ENCODE data around the gene ACSL5. TPM values are rescaled to one million over a fixed set of nuclear protein-coding genes. Genes with fewer than 3 reads are reported as not detected.

Gene ACSL5
- total and polyA plus RNA-seq, 2 of the 4 experiments (the other 2 are of a cell fraction), result 0.87 to 1.3 TPM

GRCh38 chr10:112438356-112438755 is 64.4 kb downstream of the ACSL5 start:
- CTCF ChIA-PET, result interaction anchor here (0.6 kb wide), 1 partner anchor 33 kb away, joined by 4 read pairs; no protein-coding TSS in a partner anchor
- no peak overlapping the region for H4K91ac ChIP-seq (ENCODE audit: insufficient read depth, low read depth, low read length)
- BruUV-seq (replicated peaks), result no TSS peak
- no peak overlapping the region for H3K4me3 ChIP-seq (ENCODE audit: insufficient read depth, low read depth, low read length)
- H2BK20ac ChIP-seq (ENCODE audit: low read depth, low read length), result no peak overlapping the region
- H3K9me3 ChIP-seq (ENCODE audit: control insufficient read depth, insufficient read depth, low read length), result no peaks in the 10 kb centered on the region
- no peaks in the 10 kb centered on the region for H3K9me1 ChIP-seq (ENCODE audit: insufficient read depth, low read length)
- H3K56ac ChIP-seq (ENCODE audit: extremely low read depth, insufficient read depth, low read length), result no peak overlapping the region
- no peak overlapping the region for H3K27ac ChIP-seq (ENCODE audit: insufficient read depth, low read length)
- H2BK15ac ChIP-seq (ENCODE audit: low read depth, low read length), result no peak overlapping the region
- H3K23ac ChIP-seq (ENCODE audit: low read depth, low read length), result no peak overlapping the region
- no peak overlapping the region for H2AFZ ChIP-seq (replicated peaks; ENCODE audit: low read length, poor library complexity)
- intact Hi-C loops (cut with micrococcal nuclease) (loop anchor here (5.0 kb wide), 1 partner anchor 256 kb away; the partner anchor contains the start of gene GPAM), dilution Hi-C loops (cut with HindIII; ENCODE audit: low sequenced_read_pairs, unreplicated experiment) (no loop called here), in situ Hi-C loops (cut with MboI; ENCODE audit: low sequenced_read_pairs) (no loop called here)
- no peak overlapping the region for H3K9ac ChIP-seq (ENCODE audit: low read depth, low read length)
- no CpG with 5 or more reads among the region's 4 CpGs for WGBS, 2 experiments (ENCODE audit: extremely low coverage in 2 of 2, insufficient read length in 1 of 2)
- no peak overlapping the region for H3K18ac ChIP-seq (ENCODE audit: low read depth, low read length)
- no peak overlapping the region for H2BK5ac ChIP-seq (ENCODE audit: low read depth, low read length, poor library complexity, severe bottlenecking)
- no peak overlapping the region for H2BK120ac ChIP-seq (ENCODE audit: low read depth, low read length)
- H3K4ac ChIP-seq (ENCODE audit: low read depth, low read length), result no peak overlapping the region
- H4K5ac ChIP-seq (ENCODE audit: low read depth, low read length), result no peak overlapping the region
- H3K4me2 ChIP-seq (ENCODE audit: low read depth, low read length), result no peak overlapping the region
- H3K79me1 ChIP-seq (ENCODE audit: low read depth in 1 of 2, low read length in 2 of 2), result no peaks in the 10 kb centered on the region
- no peaks in the 10 kb centered on the region for H3K27me3 ChIP-seq (ENCODE audit: control insufficient read depth, insufficient read depth, low read length)
- H2AK9ac ChIP-seq (replicated peaks; ENCODE audit: low read depth, low read length, poor library complexity), result no peak overlapping the region
- TF ChIP-seq MXI1 (IDR thresholded peaks at IDR 0.05; ENCODE audit: borderline replicate concordance, low read depth, low read length), result no peak
- TF ChIP-seq BHLHE40 (IDR thresholded peaks at IDR 0.05; ENCODE audit: low read depth, low read length), result no peak
- TF ChIP-seq, protein P1, sequence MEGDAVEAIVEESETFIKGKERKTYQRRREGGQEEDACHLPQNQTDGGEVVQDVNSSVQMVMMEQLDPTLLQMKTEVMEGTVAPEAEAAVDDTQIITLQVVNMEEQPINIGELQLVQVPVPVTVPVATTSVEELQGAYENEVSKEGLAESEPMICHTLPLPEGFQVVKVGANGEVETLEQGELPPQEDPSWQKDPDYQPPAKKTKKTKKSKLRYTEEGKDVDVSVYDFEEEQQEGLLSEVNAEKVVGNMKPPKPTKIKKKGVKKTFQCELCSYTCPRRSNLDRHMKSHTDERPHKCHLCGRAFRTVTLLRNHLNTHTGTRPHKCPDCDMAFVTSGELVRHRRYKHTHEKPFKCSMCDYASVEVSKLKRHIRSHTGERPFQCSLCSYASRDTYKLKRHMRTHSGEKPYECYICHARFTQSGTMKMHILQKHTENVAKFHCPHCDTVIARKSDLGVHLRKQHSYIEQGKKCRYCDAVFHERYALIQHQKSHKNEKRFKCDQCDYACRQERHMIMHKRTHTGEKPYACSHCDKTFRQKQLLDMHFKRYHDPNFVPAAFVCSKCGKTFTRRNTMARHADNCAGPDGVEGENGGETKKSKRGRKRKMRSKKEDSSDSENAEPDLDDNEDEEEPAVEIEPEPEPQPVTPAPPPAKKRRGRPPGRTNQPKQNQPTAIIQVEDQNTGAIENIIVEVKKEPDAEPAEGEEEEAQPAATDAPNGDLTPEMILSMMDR (conservative IDR thresholded peaks at IDR 0.05; ENCODE audit: low read depth, low read length), result no peak
- TF ChIP-seq CHD1 (IDR thresholded peaks at IDR 0.05; ENCODE audit: low read depth, low read length), result no peak
- no peak for TF ChIP-seq RCOR1 (IDR thresholded peaks at IDR 0.05; ENCODE audit: insufficient replicate concordance, low read length)
- TF ChIP-seq, protein P2, sequence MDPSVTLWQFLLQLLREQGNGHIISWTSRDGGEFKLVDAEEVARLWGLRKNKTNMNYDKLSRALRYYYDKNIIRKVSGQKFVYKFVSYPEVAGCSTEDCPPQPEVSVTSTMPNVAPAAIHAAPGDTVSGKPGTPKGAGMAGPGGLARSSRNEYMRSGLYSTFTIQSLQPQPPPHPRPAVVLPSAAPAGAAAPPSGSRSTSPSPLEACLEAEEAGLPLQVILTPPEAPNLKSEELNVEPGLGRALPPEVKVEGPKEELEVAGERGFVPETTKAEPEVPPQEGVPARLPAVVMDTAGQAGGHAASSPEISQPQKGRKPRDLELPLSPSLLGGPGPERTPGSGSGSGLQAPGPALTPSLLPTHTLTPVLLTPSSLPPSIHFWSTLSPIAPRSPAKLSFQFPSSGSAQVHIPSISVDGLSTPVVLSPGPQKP (IDR thresholded peaks at IDR 0.05; ENCODE audit: borderline replicate concordance, low read depth, low read length), result no peak
- no peak for TF ChIP-seq SMC3 (IDR thresholded peaks at IDR 0.05; ENCODE audit: low read depth, low read length)
- TF ChIP-seq FOS (IDR thresholded peaks at IDR 0.05; ENCODE audit: low read depth, low read length), result no peak
- no peak for TF ChIP-seq RFX5 (IDR thresholded peaks at IDR 0.05; ENCODE audit: low read depth, low read length)
- TF ChIP-seq, protein P3, sequence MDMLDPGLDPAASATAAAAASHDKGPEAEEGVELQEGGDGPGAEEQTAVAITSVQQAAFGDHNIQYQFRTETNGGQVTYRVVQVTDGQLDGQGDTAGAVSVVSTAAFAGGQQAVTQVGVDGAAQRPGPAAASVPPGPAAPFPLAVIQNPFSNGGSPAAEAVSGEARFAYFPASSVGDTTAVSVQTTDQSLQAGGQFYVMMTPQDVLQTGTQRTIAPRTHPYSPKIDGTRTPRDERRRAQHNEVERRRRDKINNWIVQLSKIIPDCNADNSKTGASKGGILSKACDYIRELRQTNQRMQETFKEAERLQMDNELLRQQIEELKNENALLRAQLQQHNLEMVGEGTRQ (IDR thresholded peaks at IDR 0.05; ENCODE audit: low read depth, low read length), result no peak
- no peak for TF ChIP-seq MAFK (IDR thresholded peaks at IDR 0.05; ENCODE audit: low read depth, low read length)
- TF ChIP-seq POLR2A (IDR thresholded peaks at IDR 0.05; ENCODE audit: low read depth, low read length), result no peak
- no peak for TF ChIP-seq CEBPB (IDR thresholded peaks at IDR 0.05; ENCODE audit: low read depth, low read length)
- no peak for TF ChIP-seq MAZ (IDR thresholded peaks at IDR 0.05; ENCODE audit: borderline replicate concordance, low read depth, low read length)
- TF ChIP-seq RAD21 (IDR thresholded peaks at IDR 0.05; ENCODE audit: low read length), result no peak
- no peak for TF ChIP-seq NFE2L2 (IDR thresholded peaks at IDR 0.05; ENCODE audit: low read depth, low read length)
- ATAC-seq (ENCODE audit: low read depth), result no peak
- no peak for DNase-seq
- no peaks in the 10 kb centered on the region for H3K4me1 ChIP-seq (ENCODE audit: control insufficient read depth, insufficient read depth, low read length)
- no peak overlapping the region for H4K8ac ChIP-seq (ENCODE audit: low read depth in 2 of 2, low read length in 2 of 2)
- POLR2A ChIA-PET (ENCODE audit: unreplicated experiment), result no interaction called here
- no peak overlapping the region for H2AK5ac ChIP-seq (ENCODE audit: low read depth, low read length)
- no peaks in the 10 kb centered on the region for H4K20me1 ChIP-seq (ENCODE audit: insufficient read depth, low read length)
- no peak overlapping the region for H3K14ac ChIP-seq (replicated peaks; ENCODE audit: low read depth, low read length)
- peaks cover 16% of the 10 kb centered on the region for H3K36me3 ChIP-seq (ENCODE audit: control insufficient read depth, insufficient read depth, low read length)

Measured in IMR-90 (cell line).